Loucy (cell line): ENCODE data around the gene CACTIN.

Source experiments
- H2AFZ ChIP-seq: fragments of 200-600 bp; sonication (generic); 2 replicates; pipeline ENCODE4 v1.6.0; 2016; ENCODE audit warnings: antibody characterized with exemption, mild to moderate bottlenecking, low read length, moderate library complexity
- H3F3A ChIP-seq: fragments of 200-600 bp; 2 replicates; pipeline ENCODE4 v1.6.0; 2016; ENCODE audit warnings: antibody characterized with exemption, low read depth, mild to moderate bottlenecking
- H3K27me3 ChIP-seq: fragments of 200-600 bp; sonication (generic); 2 replicates; pipeline ENCODE4 v1.6.1; 2014; ENCODE audit warnings: low read length, mild to moderate bottlenecking; ENCODE audit not compliant: insufficient read depth, poor library complexity, severe bottlenecking
- H3K36me3 ChIP-seq: fragments of 200-600 bp; sonication (generic); 2 replicates; pipeline ENCODE4 v1.6.1; 2016; ENCODE audit warnings: low read length; ENCODE audit not compliant: insufficient read depth
- H3K4me1 ChIP-seq: fragments of 200-600 bp; sonication (generic); 2 replicates; pipeline ENCODE4 v1.5.1; 2014; ENCODE audit warnings: low read length, mild to moderate bottlenecking; ENCODE audit not compliant: insufficient read depth, poor library complexity, severe bottlenecking
- H3K4me2 ChIP-seq: fragments of 200-600 bp; sonication (generic); 2 replicates; pipeline ENCODE4 v1.6.0; 2014; ENCODE audit warnings: antibody characterized with exemption, low read length, low read depth, mild to moderate bottlenecking; ENCODE audit not compliant: poor library complexity, severe bottlenecking
- H3K4me3 ChIP-seq: fragments of 200-600 bp; sonication (generic); 2 replicates; pipeline ENCODE4 v1.5.1; 2014; ENCODE audit warnings: low read length, mild to moderate bottlenecking, mixed read lengths; ENCODE audit not compliant: poor library complexity, severe bottlenecking
- H3K79me2 ChIP-seq: fragments of 200-600 bp; sonication (generic); 2 replicates; pipeline ENCODE4 v1.6.1; 2014; ENCODE audit warnings: low read length; ENCODE audit not compliant: insufficient read depth
- H3K9ac ChIP-seq: fragments of 200-600 bp; sonication (generic); 2 replicates; pipeline ENCODE4 v1.6.0; 2014; ENCODE audit warnings: mild to moderate bottlenecking, low read depth, low read length, moderate library complexity; ENCODE audit not compliant: poor library complexity, severe bottlenecking
- H3K9me2 ChIP-seq: fragments of 200-600 bp; sonication (generic); replicated peaks from 2 replicates; pipeline ENCODE4 v1.6.1; 2016; ENCODE audit warnings: low read depth, low read length, mixed read lengths
- H3K9me3 ChIP-seq: fragments of 200-600 bp; sonication (generic); 2 replicates; pipeline ENCODE4 v1.6.1; 2014; ENCODE audit warnings: mild to moderate bottlenecking, antibody characterized with exemption, low read length, low read depth; ENCODE audit not compliant: insufficient read depth
- H4K20me1 ChIP-seq: fragments of 200-600 bp; sonication (generic); 2 replicates; pipeline ENCODE4 v1.6.0; 2014; ENCODE audit warnings: antibody characterized with exemption, low read length, mild to moderate bottlenecking; ENCODE audit not compliant: insufficient read depth, poor library complexity, severe bottlenecking
- EZH2phosphoT487 ChIP-seq: fragments of 200-600 bp; IDR thresholded peaks from 2 replicates; pipeline ENCODE4 v1.6.1; 2018; ENCODE audit warnings: antibody characterized with exemption, mild to moderate bottlenecking, moderate library complexity, borderline replicate concordance
- TF ChIP-seq, protein P1 (sequence below): fragments of 200-600 bp; sonication (generic); conservative IDR thresholded peaks from 2 replicates; pipeline ENCODE4 v1.5.1; 2014; ENCODE audit warnings: mild to moderate bottlenecking, antibody characterized with exemption, low read length

Gene CACTIN

GRCh38 chr19:3646336-3647092 lies 19.9 kb upstream of the CACTIN start:
- Histone ChIP-seq H3K27me3 (no peaks in the 10 kb centered on the region), H3K79me2 (no peaks in the 10 kb centered on the region), H4K20me1 (no peaks in the 10 kb centered on the region), H3K9me2 (no peaks in the 10 kb centered on the region), H3K4me1 (no peaks in the 10 kb centered on the region), H3F3A (no peaks in the 10 kb centered on the region), H3K9ac (no peak overlapping the region), H3K9me3 (no peaks in the 10 kb centered on the region), H2AFZ (no peak overlapping the region), H3K4me2 (no peak overlapping the region), H3K4me3 (no peak overlapping the region), H3K36me3 (no peaks in the 10 kb centered on the region)
- TF ChIP-seq EZH2phosphoT487, result no peak
- TF ChIP-seq, protein P1, sequence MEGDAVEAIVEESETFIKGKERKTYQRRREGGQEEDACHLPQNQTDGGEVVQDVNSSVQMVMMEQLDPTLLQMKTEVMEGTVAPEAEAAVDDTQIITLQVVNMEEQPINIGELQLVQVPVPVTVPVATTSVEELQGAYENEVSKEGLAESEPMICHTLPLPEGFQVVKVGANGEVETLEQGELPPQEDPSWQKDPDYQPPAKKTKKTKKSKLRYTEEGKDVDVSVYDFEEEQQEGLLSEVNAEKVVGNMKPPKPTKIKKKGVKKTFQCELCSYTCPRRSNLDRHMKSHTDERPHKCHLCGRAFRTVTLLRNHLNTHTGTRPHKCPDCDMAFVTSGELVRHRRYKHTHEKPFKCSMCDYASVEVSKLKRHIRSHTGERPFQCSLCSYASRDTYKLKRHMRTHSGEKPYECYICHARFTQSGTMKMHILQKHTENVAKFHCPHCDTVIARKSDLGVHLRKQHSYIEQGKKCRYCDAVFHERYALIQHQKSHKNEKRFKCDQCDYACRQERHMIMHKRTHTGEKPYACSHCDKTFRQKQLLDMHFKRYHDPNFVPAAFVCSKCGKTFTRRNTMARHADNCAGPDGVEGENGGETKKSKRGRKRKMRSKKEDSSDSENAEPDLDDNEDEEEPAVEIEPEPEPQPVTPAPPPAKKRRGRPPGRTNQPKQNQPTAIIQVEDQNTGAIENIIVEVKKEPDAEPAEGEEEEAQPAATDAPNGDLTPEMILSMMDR, result no peak

- no peaks in the 10 kb centered on the region for H3K27me3 ChIP-seq
- no peaks in the 10 kb centered on the region for H3K9me3 ChIP-seq
- H2AFZ ChIP-seq, result no peak overlapping the region
- no peak overlapping the region for H3K4me2 ChIP-seq
- H3K79me2 ChIP-seq, result no peaks in the 10 kb centered on the region
- no peaks in the 10 kb centered on the region for H3K36me3 ChIP-seq
- H3K4me3 ChIP-seq, result no peak overlapping the region
- no peak overlapping the region for H3K9ac ChIP-seq
- no peaks in the 10 kb centered on the region for H4K20me1 ChIP-seq
- no peaks in the 10 kb centered on the region for H3F3A ChIP-seq
- no peaks in the 10 kb centered on the region for H3K4me1 ChIP-seq
- no peaks in the 10 kb centered on the region for H3K9me2 ChIP-seq
- no peak for TF ChIP-seq EZH2phosphoT487
- TF ChIP-seq, protein P1, result no peak
Observed at GRCh38 chr19:3645726-3646125, 19.1 kb upstream of the CACTIN start.

DNA sequence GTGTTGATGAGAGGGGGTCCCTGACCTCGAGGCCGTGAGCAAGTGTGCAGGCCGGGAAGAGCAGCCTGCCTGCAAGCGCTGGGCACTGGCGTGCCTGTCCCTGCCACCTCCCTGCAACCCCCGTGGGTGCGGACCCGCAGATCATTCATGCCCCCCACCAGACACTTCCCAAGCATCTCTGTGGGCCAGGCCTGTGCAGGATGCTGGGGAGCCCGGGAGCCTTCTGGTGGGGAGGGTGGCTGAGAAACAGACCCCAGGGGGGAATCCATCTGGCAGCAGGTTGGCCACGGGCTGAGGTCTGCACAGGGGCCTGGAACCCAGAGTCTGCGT lies 18.4 kb upstream of the CACTIN start:
- TF ChIP-seq EZH2phosphoT487, result no peak
- TF ChIP-seq, protein P1, result no peak
- Histone ChIP-seq H3K4me3 (no peak overlapping the region), H3K36me3 (no peaks in the 10 kb centered on the region), H3F3A (no peaks in the 10 kb centered on the region), H3K9ac (no peak overlapping the region), H3K9me2 (no peaks in the 10 kb centered on the region), H3K4me1 (no peaks in the 10 kb centered on the region), H2AFZ (no peak overlapping the region), H4K20me1 (no peaks in the 10 kb centered on the region), H3K79me2 (no peaks in the 10 kb centered on the region), H3K27me3 (no peaks in the 10 kb centered on the region), H3K4me2 (no peak overlapping the region), H3K9me3 (no peaks in the 10 kb centered on the region)
